Neutrophil (primary cell): ENCODE results near the gene AMPD3.
A peak's percentile ranks its signal among the peaks of the same experiment; 100 is the strongest.

Source experiments
- H3K27ac ChIP-seq: fragments of 200-600 bp; sonication (generic); 2 replicates; pipeline ENCODE4 v1.5.1; 2016; ENCODE audit warnings: mild to moderate bottlenecking, moderate library complexity
- H3K27me3 ChIP-seq: fragments of 200-600 bp; sonication (generic); 2 replicates; pipeline ENCODE4 v1.6.0; 2016; ENCODE audit warnings: mild to moderate bottlenecking
- H3K36me3 ChIP-seq: fragments of 200-600 bp; sonication (generic); 2 replicates; pipeline ENCODE4 v1.5.1; 2017
- H3K4me1 ChIP-seq, 2 experiments: fragments of 200-600 bp in 1 of 2; sonication (generic) in 1 of 2; 1 replicate in 1 of 2; 2 replicates in 1 of 2; pipeline versions ENCODE4 v1.5.1 to v1.6.1; 2013 to 2016; ENCODE audit warnings: low read depth in 1 of 2, low read length in 1 of 2, mild to moderate bottlenecking in 1 of 2, moderate library complexity in 1 of 2; ENCODE audit not compliant: control insufficient read depth in 1 of 2, insufficient read depth in 1 of 2
- H3K4me3 ChIP-seq, 2 experiments: fragments of 200-600 bp in 1 of 2; sonication (generic) in 1 of 2; 1 replicate in 1 of 2; 2 replicates in 1 of 2; pipeline ENCODE4 v1.5.1; 2013 to 2016; ENCODE audit warnings: low read depth in 1 of 2, low read length in 1 of 2, mild to moderate bottlenecking in 1 of 2, moderate library complexity in 1 of 2
- H3K9me3 ChIP-seq: fragments of 200-600 bp; sonication (generic); 2 replicates; pipeline ENCODE4 v1.5.1; 2016
- TF ChIP-seq, protein P1 (sequence below): fragments of 200-600 bp; sonication (generic); IDR thresholded peaks from 2 replicates; pipeline ENCODE4 v1.5.1; 2016; ENCODE audit warnings: antibody characterized with exemption

Gene AMPD3

GRCh38 chr11:10503777-10504480, 48.9 kb downstream of the AMPD3 start:
- H3K4me3 ChIP-seq, result peak overlapping the region; percentile 36 to 56

GRCh38 chr11:10504490-10504889, 49.4 kb downstream of the AMPD3 start:
- no peaks in the 10 kb centered on the region for H3K27me3 ChIP-seq
- peaks cover 23% of the 10 kb centered on the region for H3K36me3 ChIP-seq
- no peak overlapping the region for H3K27ac ChIP-seq
- peak overlapping the region; percentile 36 to 56 for H3K4me3 ChIP-seq
- no peaks in the 10 kb centered on the region for H3K9me3 ChIP-seq
- TF ChIP-seq, protein P1, sequence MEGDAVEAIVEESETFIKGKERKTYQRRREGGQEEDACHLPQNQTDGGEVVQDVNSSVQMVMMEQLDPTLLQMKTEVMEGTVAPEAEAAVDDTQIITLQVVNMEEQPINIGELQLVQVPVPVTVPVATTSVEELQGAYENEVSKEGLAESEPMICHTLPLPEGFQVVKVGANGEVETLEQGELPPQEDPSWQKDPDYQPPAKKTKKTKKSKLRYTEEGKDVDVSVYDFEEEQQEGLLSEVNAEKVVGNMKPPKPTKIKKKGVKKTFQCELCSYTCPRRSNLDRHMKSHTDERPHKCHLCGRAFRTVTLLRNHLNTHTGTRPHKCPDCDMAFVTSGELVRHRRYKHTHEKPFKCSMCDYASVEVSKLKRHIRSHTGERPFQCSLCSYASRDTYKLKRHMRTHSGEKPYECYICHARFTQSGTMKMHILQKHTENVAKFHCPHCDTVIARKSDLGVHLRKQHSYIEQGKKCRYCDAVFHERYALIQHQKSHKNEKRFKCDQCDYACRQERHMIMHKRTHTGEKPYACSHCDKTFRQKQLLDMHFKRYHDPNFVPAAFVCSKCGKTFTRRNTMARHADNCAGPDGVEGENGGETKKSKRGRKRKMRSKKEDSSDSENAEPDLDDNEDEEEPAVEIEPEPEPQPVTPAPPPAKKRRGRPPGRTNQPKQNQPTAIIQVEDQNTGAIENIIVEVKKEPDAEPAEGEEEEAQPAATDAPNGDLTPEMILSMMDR, result no peak
- H3K4me1 ChIP-seq, result peaks cover 66 to 67% of the 10 kb centered on the region in 2 experiments

More at GRCh38 chr11:10503777-10504480, 48.9 kb downstream of the AMPD3 start:
- Histone ChIP-seq H3K27ac (no peak overlapping the region), H3K36me3 (peaks cover 29% of the 10 kb centered on the region), H3K27me3 (no peaks in the 10 kb centered on the region), H3K4me1 (peaks cover 66 to 67% of the 10 kb centered on the region in 2 experiments), H3K9me3 (no peaks in the 10 kb centered on the region)
- TF ChIP-seq, protein P1, result no peak

- Histone ChIP-seq H3K27me3 (no peaks in the 10 kb centered on the region), H3K4me1 (peaks cover 62 to 66% of the 10 kb centered on the region in 2 experiments), H3K9me3 (no peaks in the 10 kb centered on the region), H3K27ac (no peak overlapping the region), H3K36me3 (peaks cover 14% of the 10 kb centered on the region), H3K4me3 (peak overlapping the region in 1 of 2 experiments; percentile 56)
- TF ChIP-seq, protein P1, result no peak
Measured at GRCh38 chr11:10505278-10506007, 50.4 kb downstream of the AMPD3 start.

DNA sequence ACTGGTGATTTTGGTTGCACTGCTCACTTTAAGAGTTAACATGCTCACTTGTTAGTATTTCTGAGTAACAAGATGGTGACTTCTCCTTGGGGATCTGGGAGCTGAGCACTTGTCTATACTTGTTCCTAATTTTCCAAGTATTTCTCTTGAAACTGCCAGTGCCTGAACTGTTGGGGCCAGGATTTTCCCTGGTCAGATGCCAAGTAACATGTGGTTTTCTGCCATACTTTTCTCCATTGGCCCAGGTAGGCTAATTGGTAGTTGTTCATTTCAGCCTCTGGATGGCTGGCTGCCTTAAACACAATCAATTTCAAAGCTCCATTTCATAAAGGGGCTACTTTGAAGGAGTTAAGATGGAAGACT, 50.9 kb downstream of the AMPD3 start:
- Histone ChIP-seq H3K9me3 (no peaks in the 10 kb centered on the region), H3K27ac (no peak overlapping the region), H3K36me3 (peaks cover 15% of the 10 kb centered on the region), H3K4me3 (peak overlapping the region in 1 of 2 experiments; percentile 56), H3K4me1 (peaks cover 57 to 61% of the 10 kb centered on the region in 2 experiments), H3K27me3 (no peaks in the 10 kb centered on the region)
- TF ChIP-seq, protein P1, result no peak

GRCh38 chr11:10511181-10511621, 56.1 kb downstream of the AMPD3 start:
- Histone ChIP-seq H3K27me3 (no peaks in the 10 kb centered on the region), H3K36me3 (peaks cover 42% of the 10 kb centered on the region), H3K4me3 (no peak overlapping the region), H3K4me1 (peaks cover 4 to 9% of the 10 kb centered on the region in 2 experiments), H3K27ac (no peak overlapping the region), H3K9me3 (no peaks in the 10 kb centered on the region)
- TF ChIP-seq, protein P1, result no peak
